HCT116 (cell line): ENCODE results near the gene GRHL3. TPM values are rescaled to one million over a fixed set of nuclear protein-coding genes. Genes with fewer than 3 reads are reported as not detected.

ENCODE experiments used
- ATAC-seq: fragments of 200-7000 bp; cut with Tn5 transposase; 2 replicates; pipeline ENCODE4 v1.9.1; 2020; ENCODE audit warnings: mild to moderate bottlenecking, moderate library complexity
- BruUV-seq: library from RNA; stranded (reverse); fragments of 400-500 nt; replicated peaks from 2 replicates; lab custom pipeline; 2021; lab: Mats Ljungman, UMichigan
- CTCF ChIA-PET: fragments of 300-600 bp; sonication (Branson Sonifier 250); formaldehyde crosslinking; loops from one replicate; lab custom pipeline; 2021; ENCODE audit warnings: antibody characterized with exemption; lab: Charles Lee
- POLR2A ChIA-PET: fragments of 300-600, 350-600 bp; sonication (Branson Sonifier 250); formaldehyde crosslinking; loops from one replicate; lab custom pipeline; 2021; ENCODE audit warnings: antibody characterized with exemption; lab: Charles Lee
- RAD21 ChIA-PET, 2 experiments: fragments of 300-600 bp; sonication (Branson Sonifier 250); formaldehyde crosslinking; loops; one replicate each; lab custom pipeline; 2023; ENCODE audit warnings: low total read pairs in 2 of 2; ENCODE audit not compliant: uncharacterized antibody in 2 of 2, unreplicated experiment in 2 of 2, low non-redundant PET in 1 of 2; lab: Charles Lee
- DNase-seq: peaks from one replicate; pipeline ENCODE4 v3.0.0-alpha.2; 2010; ENCODE audit warnings: low read depth, low spot score
- H2AFZ ChIP-seq: fragments of 200-600 bp; shearing (Covaris generic), sonication (generic); 2 replicates; pipeline ENCODE4 v1.6.1; 2017; ENCODE audit warnings: low read depth, mixed run types, mixed read lengths, antibody characterized with exemption, low read length; ENCODE audit not compliant: poor library complexity, severe bottlenecking
- H3K27ac ChIP-seq: 2 replicates; pipeline ENCODE4 v1.5.1; 2012; ENCODE audit warnings: low read depth, low read length
- H3K27me3 ChIP-seq: fragments of 200-600 bp; sonication (generic); 2 replicates; pipeline ENCODE4 v1.6.1; 2016; ENCODE audit warnings: mixed run types, low read length, mixed read lengths; ENCODE audit not compliant: insufficient read depth
- H3K36me3 ChIP-seq, 2 experiments: fragments of 200-500 bp in 1 of 2; fragments of 200-600 bp in 1 of 2; sonication (Bioruptor generic) in 1 of 2; sonication (generic) in 1 of 2; 2 replicates each; pipeline versions ENCODE4 v1.5.1 to v1.6.1; 2014 to 2016; ENCODE audit warnings: low read length in 2 of 2, inconsistent platforms in 1 of 2, mixed read lengths in 1 of 2, mixed run types in 1 of 2; ENCODE audit not compliant: insufficient read depth in 2 of 2, control insufficient read depth in 1 of 2
- H3K4me1 ChIP-seq, 2 experiments: fragments of 200-600 bp in 1 of 2; sonication (generic) in 1 of 2; 2 replicates each; pipeline versions ENCODE4 v1.5.1 to v1.6.1; 2012 to 2017; ENCODE audit warnings: low read length in 2 of 2, inconsistent platforms in 1 of 2, mild to moderate bottlenecking in 1 of 2, mixed read lengths in 1 of 2, mixed run types in 1 of 2, moderate library complexity in 1 of 2; ENCODE audit not compliant: insufficient read depth in 2 of 2, control insufficient read depth in 1 of 2
- H3K4me2 ChIP-seq: fragments of 200-600 bp; sonication (generic); 2 replicates; pipeline ENCODE4 v1.6.1; 2017; ENCODE audit warnings: mixed run types, low read length, mixed read lengths
- H3K4me3 ChIP-seq, 2 experiments: fragments of 200-600 bp in 1 of 2; sonication (generic) in 1 of 2; replicated peaks in 1 of 2; 2 replicates each; pipeline ENCODE4 v1.5.1; 2011 to 2016; ENCODE audit warnings: low read length in 2 of 2, control low read depth in 1 of 2, low read depth in 1 of 2, mild to moderate bottlenecking in 1 of 2, mixed read lengths in 1 of 2, mixed run types in 1 of 2
- H3K79me2 ChIP-seq: fragments of 200-600 bp; sonication (generic); 2 replicates; pipeline ENCODE4 v1.6.1; 2017; ENCODE audit warnings: mild to moderate bottlenecking, mixed run types, low read length, moderate library complexity, mixed read lengths; ENCODE audit not compliant: insufficient read depth
- H3K9ac ChIP-seq: fragments of 200-600 bp; sonication (generic); 2 replicates; pipeline ENCODE4 v1.6.1; 2016; ENCODE audit warnings: low read length, mixed read lengths
- H3K9me2 ChIP-seq: fragments of 200-600 bp; sonication (generic), shearing (Covaris generic); 2 replicates; pipeline ENCODE4 v1.6.1; 2017; ENCODE audit warnings: mixed run types, mild to moderate bottlenecking, moderate library complexity; ENCODE audit not compliant: insufficient read depth
- H3K9me3 ChIP-seq, 2 experiments: fragments of 200-500 bp in 1 of 2; fragments of 200-600 bp in 1 of 2; sonication (Bioruptor generic) in 1 of 2; sonication (generic) in 1 of 2; 2 replicates each; pipeline ENCODE4 v1.6.1; 2014 to 2017; ENCODE audit warnings: low read length in 2 of 2, mixed read lengths in 2 of 2, inconsistent platforms in 1 of 2, low read depth in 1 of 2, mild to moderate bottlenecking in 1 of 2, mixed run types in 1 of 2, moderate library complexity in 1 of 2; ENCODE audit not compliant: control insufficient read depth in 1 of 2, insufficient read depth in 1 of 2
- H4K20me1 ChIP-seq: fragments of 200-600 bp; sonication (generic), shearing (Covaris generic); 2 replicates; pipeline ENCODE4 v1.6.1; 2017; ENCODE audit warnings: mixed run types, mild to moderate bottlenecking, moderate library complexity; ENCODE audit not compliant: insufficient read depth
- ATF3 ChIP-seq: IDR thresholded peaks from 2 replicates; pipeline ENCODE4 v1.6.1; 2012
- CEBPB ChIP-seq: IDR thresholded peaks from 2 replicates; pipeline ENCODE4 v1.6.1; 2012; ENCODE audit warnings: low read depth
- EGR1 ChIP-seq: IDR thresholded peaks from 2 replicates; pipeline ENCODE4 v1.6.1; 2012; ENCODE audit warnings: low read depth
- ELF1 ChIP-seq: IDR thresholded peaks from 2 replicates; pipeline ENCODE4 v1.6.1; 2012; ENCODE audit warnings: low read depth, borderline replicate concordance
- EZH2 ChIP-seq: fragments of 200-600 bp; sonication (generic); IDR thresholded peaks from 2 replicates; pipeline ENCODE4 v1.6.1; 2017; ENCODE audit warnings: antibody characterized with exemption, mixed run types
- JUND ChIP-seq: IDR thresholded peaks from 2 replicates; pipeline ENCODE4 v1.6.1; 2012
- POLR2A ChIP-seq: IDR thresholded peaks from 2 replicates; pipeline ENCODE4 v1.7.0; 2011; ENCODE audit warnings: borderline replicate concordance; ENCODE audit not compliant: insufficient read depth, insufficient read length; ENCODE audit errors: extremely low read depth
- POLR2AphosphoS5 ChIP-seq: IDR thresholded peaks from 2 replicates; pipeline ENCODE4 v1.6.1; 2011; ENCODE audit warnings: mild to moderate bottlenecking, low read depth, low read length, moderate library complexity
- SP1 ChIP-seq: IDR thresholded peaks from 2 replicates; pipeline ENCODE4 v1.6.1; 2012; ENCODE audit warnings: low read depth
- YY1 ChIP-seq: IDR thresholded peaks from 2 replicates; pipeline ENCODE4 v1.6.1; 2011; ENCODE audit warnings: low read length, low read depth, moderate library complexity, mild to moderate bottlenecking; ENCODE audit not compliant: insufficient replicate concordance; ENCODE audit errors: extremely low read depth
- ZBTB33 ChIP-seq: IDR thresholded peaks from 2 replicates; pipeline ENCODE4 v1.6.1; 2011; ENCODE audit warnings: mild to moderate bottlenecking, low read length, moderate library complexity; ENCODE audit not compliant: insufficient replicate concordance; ENCODE audit errors: extremely low read depth
- intact Hi-C: fragments of 100-400 bp; cut with micrococcal nuclease; formaldehyde crosslinking; loops from 2 replicates; pipeline ENCODE4 v1.10.0; 2022
- total RNA-seq: library from RNA; stranded (reverse); gene quantifications from one replicate; pipeline ENCODE4 v1.2.1, GENCODE V29; 2021; ENCODE audit not compliant: unreplicated experiment

Gene GRHL3
- total RNA-seq, 1 experiment from 2014 or later: 1.0 TPM

DNA sequence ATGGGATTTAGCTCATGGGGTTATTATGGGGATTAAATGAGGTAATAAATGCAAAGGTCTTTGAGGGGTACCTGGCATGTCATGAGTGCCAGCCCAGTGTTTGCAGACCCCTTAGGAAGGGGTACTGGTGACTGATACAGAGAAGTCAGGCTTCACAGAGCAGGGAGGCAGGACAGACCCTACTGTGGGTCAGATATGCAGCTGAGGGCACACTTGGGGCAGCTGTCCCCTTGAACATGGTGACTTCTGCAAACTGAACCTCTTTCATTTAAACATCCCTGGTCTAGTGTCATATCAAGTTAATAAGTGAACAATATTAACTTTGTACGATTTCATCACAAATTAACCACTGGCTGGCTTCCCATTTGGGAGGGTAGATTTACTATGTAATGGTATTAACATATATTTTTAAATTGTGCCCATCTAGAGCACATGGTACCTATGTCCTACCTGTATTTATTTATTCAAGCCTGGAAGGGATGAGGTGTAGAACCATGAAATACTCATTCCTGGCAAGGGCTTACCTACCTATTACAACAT, 68.5 kb downstream of the GRHL3 start:
- CTCF ChIA-PET: interaction anchor here (0.8 to 3.5 kb wide), 4 partner anchors 15 to 237 kb away, joined by 3 to 18 read pairs (median 4); no protein-coding TSS in a partner anchor

More for the DNA sequence above, 68.5 kb downstream of the GRHL3 start:
- H3K79me2 ChIP-seq: no peaks in the 10 kb centered on the region
- H3K4me2 ChIP-seq: no peak overlapping the region
- intact Hi-C loops: no loop called here
- H3K4me1 ChIP-seq: peaks cover 6 to 25% of the 10 kb centered on the region in 2 experiments; a peak in 3 of 4 replicates
- H4K20me1 ChIP-seq: no peaks in the 10 kb centered on the region
- H3K9me2 ChIP-seq: no peaks in the 10 kb centered on the region
- H3K4me3 ChIP-seq: no peak overlapping the region
- ATAC-seq (no peak), DNase-seq (no peak)
- no peak overlapping the region for H3K9ac ChIP-seq
- no peak overlapping the region for H2AFZ ChIP-seq
- no peaks in the 10 kb centered on the region for H3K9me3 ChIP-seq
- no peaks in the 10 kb centered on the region for H3K27me3 ChIP-seq
- ChIA-PET RAD21 (interaction anchor here (0.9 to 1.2 kb wide), 2 partner anchors 186 to 188 kb away, joined by 3 read pairs; no protein-coding TSS in a partner anchor), POLR2A (no interaction called here)
- no TSS peak for BruUV-seq
- no peaks in the 10 kb centered on the region for H3K36me3 ChIP-seq
- no peak overlapping the region for H3K27ac ChIP-seq
- TF ChIP-seq JUND (no peak), POLR2A (no peak), ATF3 (no peak), CEBPB (no peak), POLR2AphosphoS5 (no peak), EZH2 (no peak), YY1 (no peak), EGR1 (no peak), SP1 (no peak), ZBTB33 (no peak), ELF1 (no peak)
